ENCODE data around the gene KRTAP4-16. TPM values are rescaled to one million over a fixed set of nuclear protein-coding genes. Genes with fewer than 3 reads are reported as not detected.
"Not testable (repeated sequence)": the region's sequence is repeated elsewhere in the genome, so short reads cannot be mapped to it uniquely, and the experiment has no call there.

KRTAP4-16 gene
- total RNA-seq, 1 experiment from 2014 or later: not detected

GRCh38 chr17:41111151-41111885 is 9.3 kb upstream of the KRTAP4-16 start:
- no peak overlapping the region for H4K5ac ChIP-seq (ENCODE audit: insufficient read length, low read depth, low read length)
- H2BK20ac ChIP-seq (ENCODE audit: low read depth, low read length, poor library complexity, severe bottlenecking): no peak overlapping the region
- no peak overlapping the region for H2AK5ac ChIP-seq (ENCODE audit: insufficient read length, low read length)
- H3K56ac ChIP-seq (ENCODE audit: insufficient read length, low read depth, low read length): no peak overlapping the region
- no peak overlapping the region for H3K18ac ChIP-seq (ENCODE audit: insufficient read length, low read depth, low read length)
- peaks cover 6% of the 10 kb centered on the region; the same call in 1 of the 2 replicates for H3K4me1 ChIP-seq (ENCODE audit: insufficient read depth, low read length)
- H3K27me3 ChIP-seq (ENCODE audit: insufficient read depth, low read length): no peaks in the 10 kb centered on the region
- H2AFZ ChIP-seq (ENCODE audit: low read length): no peak overlapping the region
- no peak overlapping the region for H3K4me2 ChIP-seq (ENCODE audit: insufficient read depth, insufficient read length, low read length)
- no peak overlapping the region for H3T11ph ChIP-seq (ENCODE audit: low read length)
- no peak overlapping the region for H4K91ac ChIP-seq (ENCODE audit: insufficient read length, low read depth, low read length)
- H3K4me1 Mint-ChIP-seq: peaks cover 37 to 39% of the 10 kb centered on the region in 2 experiments
- no peaks in the 10 kb centered on the region for H3K23me2 ChIP-seq (ENCODE audit: insufficient read length, low read depth, low read length, poor library complexity, severe bottlenecking)
- H2BK15ac ChIP-seq (ENCODE audit: low read depth, low read length): no peak overlapping the region
- H3K79me2 ChIP-seq (ENCODE audit: insufficient read depth, low read length): no peaks in the 10 kb centered on the region
- H3K4me3 Mint-ChIP-seq: no peak overlapping the region
- no peak overlapping the region for H3K23ac ChIP-seq (ENCODE audit: insufficient read length, low read depth, low read length)
- H3K4ac ChIP-seq (ENCODE audit: low read depth, low read length): no peak overlapping the region
- no peak for DNase-seq
- no peak overlapping the region for H3K9ac ChIP-seq (ENCODE audit: extremely low read depth, insufficient read length, low read length)
- no CpG with 5 or more reads among the region's 2 CpGs for WGBS (ENCODE audit: extremely low coverage, insufficient read length, low lambda C conversion rate)
- H2BK120ac ChIP-seq (ENCODE audit: low read depth, low read length, poor library complexity, severe bottlenecking): no peak overlapping the region
- H2BK12ac ChIP-seq (ENCODE audit: insufficient read length, low read depth, low read length): no peak overlapping the region
- H3K9me3 ChIP-seq (ENCODE audit: control insufficient read depth, low read depth, low read length): peaks cover 4% of the 10 kb centered on the region
- no peak for TF ChIP-seq CTCF (conservative IDR thresholded peaks at IDR 0.05)
- H3K27me3 Mint-ChIP-seq (ENCODE audit: low read depth): no peaks in the 10 kb centered on the region
- no peak overlapping the region for H2BK5ac ChIP-seq (ENCODE audit: insufficient read length, low read length)
- H3K27ac Mint-ChIP-seq: no peak overlapping the region
- H4K8ac ChIP-seq (replicated peaks; ENCODE audit: insufficient read length, low read depth, low read length): no peak overlapping the region
- H3K27ac ChIP-seq (ENCODE audit: insufficient read length, low read depth, low read length): no peak overlapping the region
- no peaks in the 10 kb centered on the region for H4K20me1 ChIP-seq (ENCODE audit: control insufficient read depth, insufficient read depth, insufficient read length)
- H3K14ac ChIP-seq (ENCODE audit: insufficient read depth, low read length): no peak overlapping the region
- peaks cover 22 to 36% (median 24%) of the 10 kb centered on the region in 3 experiments for H3K36me3 Mint-ChIP-seq (ENCODE audit: insufficient read depth in 1 of 3, low read depth in 3 of 3)
- no peaks in the 10 kb centered on the region for H3K79me1 ChIP-seq (ENCODE audit: insufficient read depth, low read depth, low read length, poor library complexity, severe bottlenecking)
- H3K9me3 Mint-ChIP-seq: peaks cover 39 to 58% of the 10 kb centered on the region in 2 experiments

GRCh38 chr17:41108728-41109386 is 6.8 kb upstream of the KRTAP4-16 start:
- WGBS (ENCODE audit: extremely low coverage, insufficient read length, low lambda C conversion rate): no CpG with 5 or more reads among the region's 1 CpG
- H2BK120ac ChIP-seq (ENCODE audit: low read depth, low read length, poor library complexity, severe bottlenecking): not testable (repeated sequence)

More at GRCh38 chr17:41108728-41109386, 6.8 kb upstream of the KRTAP4-16 start:
- H3K27ac ChIP-seq (ENCODE audit: insufficient read length, low read depth, low read length); H3K23ac ChIP-seq (ENCODE audit: insufficient read length, low read depth, low read length); H3K9me3 ChIP-seq (ENCODE audit: control insufficient read depth, low read depth, low read length); H3K79me1 ChIP-seq (ENCODE audit: insufficient read depth, low read depth, low read length, poor library complexity, severe bottlenecking); H4K5ac ChIP-seq (ENCODE audit: insufficient read length, low read depth, low read length); H2BK15ac ChIP-seq (ENCODE audit: low read depth, low read length); H3K9ac ChIP-seq (ENCODE audit: extremely low read depth, insufficient read length, low read length); H4K91ac ChIP-seq (ENCODE audit: insufficient read length, low read depth, low read length); H2BK12ac ChIP-seq (ENCODE audit: insufficient read length, low read depth, low read length); H4K20me1 ChIP-seq (ENCODE audit: control insufficient read depth, insufficient read depth, insufficient read length); DNase-seq; H3K27me3 ChIP-seq (ENCODE audit: insufficient read depth, low read length); H2AFZ ChIP-seq (ENCODE audit: low read length); H3K14ac ChIP-seq (ENCODE audit: insufficient read depth, low read length); H3K4ac ChIP-seq (ENCODE audit: low read depth, low read length); H2BK20ac ChIP-seq (ENCODE audit: low read depth, low read length, poor library complexity, severe bottlenecking); H3K79me2 ChIP-seq (ENCODE audit: insufficient read depth, low read length); H2AK5ac ChIP-seq (ENCODE audit: insufficient read length, low read length); H3K4me2 ChIP-seq (ENCODE audit: insufficient read depth, insufficient read length, low read length); H3K4me1 ChIP-seq (ENCODE audit: insufficient read depth, low read length); H3K56ac ChIP-seq (ENCODE audit: insufficient read length, low read depth, low read length); H2BK5ac ChIP-seq (ENCODE audit: insufficient read length, low read length); H3K18ac ChIP-seq (ENCODE audit: insufficient read length, low read depth, low read length); H3K27me3 Mint-ChIP-seq (ENCODE audit: low read depth); H3K23me2 ChIP-seq (ENCODE audit: insufficient read length, low read depth, low read length, poor library complexity, severe bottlenecking); H4K8ac ChIP-seq (replicated peaks; ENCODE audit: insufficient read length, low read depth, low read length); H3T11ph ChIP-seq (ENCODE audit: low read length): not testable (repeated sequence)
- H3K36me3 Mint-ChIP-seq (ENCODE audit: insufficient read depth in 1 of 3, low read depth in 3 of 3): peaks cover 19 to 36% (median 24%) of the 10 kb centered on the region in 3 experiments
- H3K4me1 Mint-ChIP-seq: peaks cover 37 to 40% of the 10 kb centered on the region in 2 experiments
- H3K4me3 Mint-ChIP-seq: peak overlapping the region in 1 of 2 experiments; percentile 1; a peak in 1 of 5 replicates
- H3K9me3 Mint-ChIP-seq: peaks cover 39 to 42% of the 10 kb centered on the region in 2 experiments
- H3K27ac Mint-ChIP-seq: peak overlapping the region in 1 of 3 experiments; percentile 10; a peak in 1 of 7 replicates
